IMR-90 (cell line): ENCODE results near the gene UNC119. TPM values are rescaled to one million over a fixed set of nuclear protein-coding genes. Genes with fewer than 3 reads are reported as not detected.

Experiments
- ATAC-seq: fragments of 200-7000 bp; cut with Tn5 transposase; 2 replicates; pipeline ENCODE4 v1.9.1; 2020; ENCODE audit warnings: low read depth, mild to moderate bottlenecking, moderate library complexity
- BruUV-seq: library from RNA; stranded (reverse); fragments of 400-500 nt; replicated peaks from 2 replicates; lab custom pipeline; 2021; lab: Mats Ljungman, UMichigan
- CTCF ChIA-PET: fragments of 300-600 bp; formaldehyde crosslinking; extraction: SDS; loops from one replicate; lab custom pipeline; 2021; ENCODE audit warnings: antibody characterized with exemption; lab: Yijun Ruan, JAX
- POLR2A ChIA-PET: fragments of 300-600 bp; sonication (Branson Sonifier 250); formaldehyde crosslinking; loops from one replicate; lab custom pipeline; 2022; ENCODE audit warnings: antibody characterized with exemption; ENCODE audit not compliant: unreplicated experiment; lab: Charles Lee
- DNase-seq: peaks from one replicate; pipeline ENCODE4 v3.0.0; 2013
- H2AFZ ChIP-seq: replicated peaks from 2 replicates; pipeline ENCODE3; 2013; ENCODE audit warnings: low read length, mild to moderate bottlenecking; ENCODE audit not compliant: poor library complexity
- H2AK5ac ChIP-seq: 2 replicates; pipeline ENCODE4 v1.6.1; 2013; ENCODE audit warnings: low read depth, low read length, inconsistent platforms
- H2AK9ac ChIP-seq: replicated peaks from 2 replicates; pipeline ENCODE3; 2013; ENCODE audit warnings: mild to moderate bottlenecking, low read depth, low read length, moderate library complexity; ENCODE audit not compliant: poor library complexity
- H2BK120ac ChIP-seq: 2 replicates; pipeline ENCODE4 v1.6.1; 2013; ENCODE audit warnings: low read depth, low read length, inconsistent platforms
- H2BK15ac ChIP-seq: 3 replicates; pipeline ENCODE4 v1.6.1; 2013; ENCODE audit warnings: low read depth, low read length, inconsistent platforms
- H2BK20ac ChIP-seq: 2 replicates; pipeline ENCODE4 v1.6.1; 2013; ENCODE audit warnings: low read depth, mild to moderate bottlenecking, inconsistent platforms, low read length, moderate library complexity
- H2BK5ac ChIP-seq: 2 replicates; pipeline ENCODE4 v1.6.1; 2013; ENCODE audit warnings: mild to moderate bottlenecking, low read depth, low read length, inconsistent platforms; ENCODE audit not compliant: poor library complexity, severe bottlenecking
- H3K14ac ChIP-seq: replicated peaks from 2 replicates; pipeline ENCODE4 v1.6.1; 2013; ENCODE audit warnings: low read depth, low read length, inconsistent platforms
- H3K18ac ChIP-seq: 2 replicates; pipeline ENCODE4 v1.6.1; 2013; ENCODE audit warnings: low read depth, low read length, control low read depth
- H3K23ac ChIP-seq: 2 replicates; pipeline ENCODE4 v1.6.1; 2013; ENCODE audit warnings: low read depth, low read length, inconsistent platforms
- H3K27ac ChIP-seq: 2 replicates; pipeline ENCODE4 v1.5.1; 2013; ENCODE audit warnings: mild to moderate bottlenecking, control low read depth, low read length; ENCODE audit not compliant: insufficient read depth
- H3K27me3 ChIP-seq: 2 replicates; pipeline ENCODE4 v1.6.1; 2013; ENCODE audit warnings: low read length; ENCODE audit not compliant: control insufficient read depth, insufficient read depth
- H3K36me3 ChIP-seq: 2 replicates; pipeline ENCODE4 v1.6.1; 2013; ENCODE audit warnings: low read length, mixed read lengths; ENCODE audit not compliant: control insufficient read depth, insufficient read depth
- H3K4ac ChIP-seq: 2 replicates; pipeline ENCODE4 v1.6.1; 2013; ENCODE audit warnings: low read depth, low read length, inconsistent platforms
- H3K4me1 ChIP-seq: 2 replicates; pipeline ENCODE4 v1.6.1; 2013; ENCODE audit warnings: low read length, mixed read lengths; ENCODE audit not compliant: control insufficient read depth, insufficient read depth
- H3K4me2 ChIP-seq: 2 replicates; pipeline ENCODE4 v1.6.1; 2013; ENCODE audit warnings: low read depth, mild to moderate bottlenecking, control low read depth, low read length, moderate library complexity
- H3K4me3 ChIP-seq: 2 replicates; pipeline ENCODE4 v1.5.1; 2013; ENCODE audit warnings: low read depth, mild to moderate bottlenecking, control low read depth, low read length, moderate library complexity; ENCODE audit not compliant: insufficient read depth
- H3K56ac ChIP-seq: 2 replicates; pipeline ENCODE4 v1.6.1; 2013; ENCODE audit warnings: low read length, inconsistent platforms; ENCODE audit not compliant: insufficient read depth; ENCODE audit errors: extremely low read depth
- H3K79me1 ChIP-seq, 2 experiments: 2 replicates each; pipeline ENCODE4 v1.6.1; 2013; ENCODE audit warnings: low read length in 2 of 2, inconsistent platforms in 1 of 2, low read depth in 1 of 2
- H3K9ac ChIP-seq: 2 replicates; pipeline ENCODE4 v1.6.1; 2013; ENCODE audit warnings: low read depth, low read length, control low read depth
- H3K9me1 ChIP-seq: 2 replicates; pipeline ENCODE4 v1.6.1; 2013; ENCODE audit warnings: low read length, inconsistent platforms; ENCODE audit not compliant: insufficient read depth
- H3K9me3 ChIP-seq: 2 replicates; pipeline ENCODE4 v1.6.1; 2013; ENCODE audit warnings: low read length; ENCODE audit not compliant: control insufficient read depth, insufficient read depth
- H4K20me1 ChIP-seq: 2 replicates; pipeline ENCODE4 v1.6.1; 2013; ENCODE audit warnings: low read length, inconsistent platforms; ENCODE audit not compliant: insufficient read depth
- H4K5ac ChIP-seq: 2 replicates; pipeline ENCODE4 v1.6.1; 2013; ENCODE audit warnings: mild to moderate bottlenecking, low read depth, low read length, control low read depth
- H4K8ac ChIP-seq, 2 experiments: 2 replicates each; pipeline ENCODE4 v1.6.1; 2013; ENCODE audit warnings: low read depth in 2 of 2, low read length in 2 of 2, control low read depth in 1 of 2, inconsistent platforms in 1 of 2
- H4K91ac ChIP-seq: 2 replicates; pipeline ENCODE4 v1.6.1; 2013; ENCODE audit warnings: low read depth, low read length, inconsistent platforms; ENCODE audit not compliant: insufficient read depth
- BHLHE40 ChIP-seq: fragments of 150-350 bp; IDR thresholded peaks from 2 replicates; pipeline ENCODE4 v1.6.1; 2016; ENCODE audit warnings: mild to moderate bottlenecking, low read depth, low read length
- CEBPB ChIP-seq: IDR thresholded peaks from 2 replicates; pipeline ENCODE4 v1.6.1; 2012; ENCODE audit warnings: low read depth, low read length, improper control_type of control experiment
- CHD1 ChIP-seq: IDR thresholded peaks from 2 replicates; pipeline ENCODE4 v1.6.1; 2012; ENCODE audit warnings: low read depth, low read length, improper control_type of control experiment
- FOS ChIP-seq: fragments of 150-350 bp; IDR thresholded peaks from 2 replicates; pipeline ENCODE4 v1.6.1; 2016; ENCODE audit warnings: low read depth, low read length
- MAFK ChIP-seq: IDR thresholded peaks from 2 replicates; pipeline ENCODE4 v1.6.1; 2012; ENCODE audit warnings: low read depth, low read length, improper control_type of control experiment
- MAZ ChIP-seq: IDR thresholded peaks from 2 replicates; pipeline ENCODE4 v1.6.1; 2012; ENCODE audit warnings: low read depth, mild to moderate bottlenecking, low read length, improper control_type of control experiment, moderate library complexity, borderline replicate concordance
- MXI1 ChIP-seq: IDR thresholded peaks from 2 replicates; pipeline ENCODE4 v1.6.1; 2012; ENCODE audit warnings: low read depth, mild to moderate bottlenecking, low read length, moderate library complexity, borderline replicate concordance
- NFE2L2 ChIP-seq: fragments of 150-350 bp; IDR thresholded peaks from 2 replicates; pipeline ENCODE4 v1.6.1; 2016; ENCODE audit warnings: low read depth, mild to moderate bottlenecking, low read length
- POLR2A ChIP-seq: IDR thresholded peaks from 2 replicates; pipeline ENCODE4 v1.6.1; 2012; ENCODE audit warnings: mild to moderate bottlenecking, low read depth, low read length
- RAD21 ChIP-seq: IDR thresholded peaks from 2 replicates; pipeline ENCODE4 v1.6.1; 2012; ENCODE audit warnings: low read length, improper control_type of control experiment
- RCOR1 ChIP-seq: IDR thresholded peaks from 2 replicates; pipeline ENCODE4 v1.6.1; 2012; ENCODE audit warnings: mild to moderate bottlenecking, low read length, improper control_type of control experiment; ENCODE audit not compliant: insufficient replicate concordance
- RFX5 ChIP-seq: IDR thresholded peaks from 2 replicates; pipeline ENCODE4 v1.8.0; 2012; ENCODE audit warnings: low read depth, mild to moderate bottlenecking, low read length, moderate library complexity
- SMC3 ChIP-seq: fragments of 150-350 bp; IDR thresholded peaks from 2 replicates; pipeline ENCODE4 v1.6.1; 2016; ENCODE audit warnings: low read depth, mild to moderate bottlenecking, antibody characterized with exemption, low read length, moderate library complexity
- USF2 ChIP-seq: fragments of 150-350 bp; IDR thresholded peaks from 2 replicates; pipeline ENCODE4 v1.6.1; 2017; ENCODE audit warnings: mild to moderate bottlenecking, antibody characterized with exemption, low read length, low read depth
- WGBS, 2 experiments: methylation state at CpG; one replicate each; pipeline versions ENCODE4 v1.1.5 to v1.1.7; 2013; ENCODE audit warnings: missing lambda C conversion rate in 2 of 2; ENCODE audit not compliant: insufficient read length in 1 of 2; ENCODE audit errors: extremely low coverage in 2 of 2; 5-methylcytosine and 5-hydroxymethylcytosine counted together
- dilution Hi-C: fragments of 300-500 bp; cut with HindIII; formaldehyde crosslinking; loops from one replicate; pipeline ENCODE4 v1.14.3; 2018; ENCODE audit warnings: low sequenced_read_pairs; ENCODE audit not compliant: unreplicated experiment
- in situ Hi-C: fragments of 300-500 bp; cut with MboI; formaldehyde crosslinking; loops from 3 replicates; pipeline ENCODE4 v1.14.3; 2019; ENCODE audit warnings: low sequenced_read_pairs, inconsistent platforms, mixed read lengths
- intact Hi-C: fragments of 100-400 bp; cut with micrococcal nuclease; formaldehyde crosslinking; loops from 2 replicates; pipeline ENCODE4 v1.10.0; 2022
- polyA plus RNA-seq, 3 experiments: library from polyadenylated mRNA; depleted of rRNA; stranded (reverse); fragments of >200 nt; gene quantifications; 2 replicates each; pipeline ENCODE4 v1.2.3, GENCODE V29; 2012; ENCODE audit warnings: low replicate concordance in 1 of 3
- total RNA-seq: library from RNA; depleted of rRNA; stranded (reverse); fragments of >200 nt; gene quantifications from 2 replicates; pipeline ENCODE4 v1.2.3, GENCODE V29; 2012
- TF ChIP-seq, protein P1 (sequence below): conservative IDR thresholded peaks from 2 replicates; pipeline ENCODE4 v1.5.1; 2012; ENCODE audit warnings: mild to moderate bottlenecking, low read depth, low read length, improper control_type of control experiment
- TF ChIP-seq, protein P2 (sequence below): fragments of 150-350 bp; IDR thresholded peaks from 2 replicates; pipeline ENCODE4 v1.6.1; 2016; ENCODE audit warnings: low read depth, mild to moderate bottlenecking, low read length, moderate library complexity, borderline replicate concordance

The UNC119 gene
- total and polyA plus RNA-seq, 2 of the 4 experiments (the other 2 are of a cell fraction) = 22.4 to 57.4 TPM

GRCh38 chr17:28536532-28537218 lies 15.7 kb downstream of the UNC119 start:
- no peak overlapping the region for H2BK5ac ChIP-seq
- H2AFZ ChIP-seq = no peak overlapping the region
- no TSS peak for BruUV-seq
- DNase-seq (no peak), ATAC-seq (no peak)
- H3K27me3 ChIP-seq = peaks cover 23% of the 10 kb centered on the region
- no peak overlapping the region for H3K4me3 ChIP-seq
- no peak overlapping the region for H2AK9ac ChIP-seq
- H2AK5ac ChIP-seq = no peak overlapping the region
- H3K9me3 ChIP-seq = no peaks in the 10 kb centered on the region
- TF ChIP-seq BHLHE40 = no peak
- TF ChIP-seq CEBPB = no peak
- TF ChIP-seq RFX5 = no peak
- TF ChIP-seq MXI1 = no peak
- no peak for TF ChIP-seq RCOR1
- TF ChIP-seq, protein P1, sequence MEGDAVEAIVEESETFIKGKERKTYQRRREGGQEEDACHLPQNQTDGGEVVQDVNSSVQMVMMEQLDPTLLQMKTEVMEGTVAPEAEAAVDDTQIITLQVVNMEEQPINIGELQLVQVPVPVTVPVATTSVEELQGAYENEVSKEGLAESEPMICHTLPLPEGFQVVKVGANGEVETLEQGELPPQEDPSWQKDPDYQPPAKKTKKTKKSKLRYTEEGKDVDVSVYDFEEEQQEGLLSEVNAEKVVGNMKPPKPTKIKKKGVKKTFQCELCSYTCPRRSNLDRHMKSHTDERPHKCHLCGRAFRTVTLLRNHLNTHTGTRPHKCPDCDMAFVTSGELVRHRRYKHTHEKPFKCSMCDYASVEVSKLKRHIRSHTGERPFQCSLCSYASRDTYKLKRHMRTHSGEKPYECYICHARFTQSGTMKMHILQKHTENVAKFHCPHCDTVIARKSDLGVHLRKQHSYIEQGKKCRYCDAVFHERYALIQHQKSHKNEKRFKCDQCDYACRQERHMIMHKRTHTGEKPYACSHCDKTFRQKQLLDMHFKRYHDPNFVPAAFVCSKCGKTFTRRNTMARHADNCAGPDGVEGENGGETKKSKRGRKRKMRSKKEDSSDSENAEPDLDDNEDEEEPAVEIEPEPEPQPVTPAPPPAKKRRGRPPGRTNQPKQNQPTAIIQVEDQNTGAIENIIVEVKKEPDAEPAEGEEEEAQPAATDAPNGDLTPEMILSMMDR = no peak
- TF ChIP-seq USF2 = no peak
- TF ChIP-seq MAFK = no peak
- no peak for TF ChIP-seq MAZ
- TF ChIP-seq, protein P2, sequence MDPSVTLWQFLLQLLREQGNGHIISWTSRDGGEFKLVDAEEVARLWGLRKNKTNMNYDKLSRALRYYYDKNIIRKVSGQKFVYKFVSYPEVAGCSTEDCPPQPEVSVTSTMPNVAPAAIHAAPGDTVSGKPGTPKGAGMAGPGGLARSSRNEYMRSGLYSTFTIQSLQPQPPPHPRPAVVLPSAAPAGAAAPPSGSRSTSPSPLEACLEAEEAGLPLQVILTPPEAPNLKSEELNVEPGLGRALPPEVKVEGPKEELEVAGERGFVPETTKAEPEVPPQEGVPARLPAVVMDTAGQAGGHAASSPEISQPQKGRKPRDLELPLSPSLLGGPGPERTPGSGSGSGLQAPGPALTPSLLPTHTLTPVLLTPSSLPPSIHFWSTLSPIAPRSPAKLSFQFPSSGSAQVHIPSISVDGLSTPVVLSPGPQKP = no peak
- TF ChIP-seq CHD1 = no peak
- no peak for TF ChIP-seq FOS
- TF ChIP-seq NFE2L2 = no peak
- TF ChIP-seq RAD21 = no peak
- TF ChIP-seq POLR2A = no peak
- TF ChIP-seq SMC3 = no peak
- no peak overlapping the region for H4K8ac ChIP-seq
- H3K9me1 ChIP-seq = peaks cover 2% of the 10 kb centered on the region; the same call in 1 of the 2 replicates
- no peak overlapping the region for H3K18ac ChIP-seq
- H3K56ac ChIP-seq = no peak overlapping the region
- no peak overlapping the region for H3K4me2 ChIP-seq
- intact Hi-C loops (no loop called here), in situ Hi-C loops (loop anchor here (5.0 kb wide), 1 partner anchor 39 kb away; no protein-coding TSS in a partner anchor), dilution Hi-C loops (no loop called here)
- peaks cover 11% of the 10 kb centered on the region for H3K4me1 ChIP-seq
- no peaks in the 10 kb centered on the region for H3K79me1 ChIP-seq
- H2BK15ac ChIP-seq = no peak overlapping the region
- H4K5ac ChIP-seq = no peak overlapping the region
- no peak overlapping the region for H4K91ac ChIP-seq
- H3K9ac ChIP-seq = no peak overlapping the region
- H4K20me1 ChIP-seq = no peaks in the 10 kb centered on the region
- no peak overlapping the region for H3K4ac ChIP-seq
- ChIA-PET CTCF (interaction anchor here (0.9 to 1.8 kb wide), 2 partner anchors 51 to 120 kb away, joined by 3 read pairs; no protein-coding TSS in a partner anchor), POLR2A (no interaction called here)
- no peak overlapping the region for H2BK120ac ChIP-seq
- H3K23ac ChIP-seq = no peak overlapping the region
- 57% methylated on average over 1 of the region's 9 CpGs; no CpG with 5 or more reads in 1 of the 2 experiments for WGBS, 2 experiments
- H3K14ac ChIP-seq = no peak overlapping the region
- H3K36me3 ChIP-seq = no peaks in the 10 kb centered on the region
- H3K27ac ChIP-seq = no peak overlapping the region
- no peak overlapping the region for H2BK20ac ChIP-seq
